Measurements from ENCODE around the gene SHD.

Gene SHD

GRCh38 chr19:4322942-4323665, 44.0 kb downstream of the SHD start:
- DNase-seq (ENCODE audit: low spot score): no peak
- in situ Hi-C loops (cut with MboI; ENCODE audit: low pct_unique_long_range_greater_than_20kb, low sequenced_read_pairs, unreplicated experiment): no loop called here
- TF ChIP-seq, protein P1, sequence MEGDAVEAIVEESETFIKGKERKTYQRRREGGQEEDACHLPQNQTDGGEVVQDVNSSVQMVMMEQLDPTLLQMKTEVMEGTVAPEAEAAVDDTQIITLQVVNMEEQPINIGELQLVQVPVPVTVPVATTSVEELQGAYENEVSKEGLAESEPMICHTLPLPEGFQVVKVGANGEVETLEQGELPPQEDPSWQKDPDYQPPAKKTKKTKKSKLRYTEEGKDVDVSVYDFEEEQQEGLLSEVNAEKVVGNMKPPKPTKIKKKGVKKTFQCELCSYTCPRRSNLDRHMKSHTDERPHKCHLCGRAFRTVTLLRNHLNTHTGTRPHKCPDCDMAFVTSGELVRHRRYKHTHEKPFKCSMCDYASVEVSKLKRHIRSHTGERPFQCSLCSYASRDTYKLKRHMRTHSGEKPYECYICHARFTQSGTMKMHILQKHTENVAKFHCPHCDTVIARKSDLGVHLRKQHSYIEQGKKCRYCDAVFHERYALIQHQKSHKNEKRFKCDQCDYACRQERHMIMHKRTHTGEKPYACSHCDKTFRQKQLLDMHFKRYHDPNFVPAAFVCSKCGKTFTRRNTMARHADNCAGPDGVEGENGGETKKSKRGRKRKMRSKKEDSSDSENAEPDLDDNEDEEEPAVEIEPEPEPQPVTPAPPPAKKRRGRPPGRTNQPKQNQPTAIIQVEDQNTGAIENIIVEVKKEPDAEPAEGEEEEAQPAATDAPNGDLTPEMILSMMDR (IDR thresholded peaks at IDR 0.05; ENCODE audit: extremely low read depth, insufficient read depth, missing control alignments): no peak

DNA sequence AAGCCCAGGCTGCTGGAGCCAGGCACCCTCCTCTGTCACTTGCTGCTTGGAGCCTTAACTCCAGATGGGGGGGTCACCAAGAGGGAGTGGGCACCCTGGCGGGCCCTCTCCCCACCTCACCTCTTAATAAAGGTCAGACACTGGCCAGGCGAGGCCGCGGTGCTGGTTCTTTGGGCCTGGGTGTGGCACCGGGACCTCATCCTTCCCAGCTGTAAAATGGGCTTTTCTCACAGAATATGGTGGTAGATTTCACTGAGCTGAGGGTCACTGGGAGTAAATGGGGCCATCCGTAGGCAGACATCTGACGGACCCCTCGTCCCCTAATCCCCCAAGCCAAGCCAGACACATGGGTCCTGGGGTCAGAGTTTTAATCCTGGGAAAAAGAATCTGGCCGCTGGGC, 44.6 kb downstream of the SHD start:
- in situ Hi-C loops (cut with MboI; ENCODE audit: low pct_unique_long_range_greater_than_20kb, low sequenced_read_pairs, unreplicated experiment): no loop called here

GRCh38 chr19:4324228-4324627, 45.2 kb downstream of the SHD start:
- in situ Hi-C loops (cut with MboI; ENCODE audit: low pct_unique_long_range_greater_than_20kb, low sequenced_read_pairs, unreplicated experiment): no loop called here
- no peak for DNase-seq (ENCODE audit: low spot score)
- TF ChIP-seq, protein P1 (IDR thresholded peaks at IDR 0.05; ENCODE audit: extremely low read depth, insufficient read depth, missing control alignments): no peak

More for the DNA sequence above, 44.6 kb downstream of the SHD start:
- DNase-seq (ENCODE audit: low spot score): no peak
- TF ChIP-seq, protein P1 (IDR thresholded peaks at IDR 0.05; ENCODE audit: extremely low read depth, insufficient read depth, missing control alignments): no peak

GRCh38 chr19:4326215-4326836, 47.3 kb downstream of the SHD start:
- no peak for DNase-seq (ENCODE audit: low spot score)

GRCh38 chr19:4326837-4327251, 47.8 kb downstream of the SHD start:
- TF ChIP-seq, protein P1 (IDR thresholded peaks at IDR 0.05; ENCODE audit: extremely low read depth, insufficient read depth, missing control alignments): no peak
- in situ Hi-C loops (cut with MboI; ENCODE audit: low pct_unique_long_range_greater_than_20kb, low sequenced_read_pairs, unreplicated experiment): no loop called here
- no peak for DNase-seq (ENCODE audit: low spot score)

More at GRCh38 chr19:4326215-4326836, 47.3 kb downstream of the SHD start:
- in situ Hi-C loops (cut with MboI; ENCODE audit: low pct_unique_long_range_greater_than_20kb, low sequenced_read_pairs, unreplicated experiment): no loop called here
- TF ChIP-seq, protein P1 (IDR thresholded peaks at IDR 0.05; ENCODE audit: extremely low read depth, insufficient read depth, missing control alignments): no peak

DNA sequence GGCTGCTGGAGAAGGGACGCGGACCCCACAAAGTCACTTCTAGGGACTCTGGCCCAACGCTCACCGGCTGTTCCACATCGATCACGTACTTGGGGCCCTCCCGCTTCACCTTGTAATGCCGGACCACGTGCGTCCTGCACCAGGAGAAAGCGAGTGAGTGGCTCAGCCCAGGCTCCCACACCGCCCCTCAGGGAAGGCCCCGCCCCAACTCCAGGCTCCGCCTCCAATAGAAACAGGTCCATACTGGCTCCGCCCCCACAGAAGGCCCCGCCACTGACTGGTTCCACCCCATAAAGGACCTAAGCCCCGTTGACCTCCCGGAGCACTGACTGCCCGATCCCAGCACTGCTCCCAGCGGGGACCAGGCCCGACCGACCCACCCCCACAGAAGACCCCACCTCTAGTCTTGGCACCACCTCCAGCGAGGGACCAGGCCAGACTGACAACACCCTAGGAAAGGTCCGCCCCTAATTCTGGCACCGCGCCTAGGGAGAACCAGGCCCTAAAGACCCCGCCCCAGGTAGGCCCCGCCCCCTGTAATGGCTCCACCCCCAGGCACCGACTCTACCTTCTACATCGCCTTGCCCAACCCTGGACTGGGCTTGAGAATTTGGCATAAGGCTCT, 48.3 kb downstream of the SHD start:
- TF ChIP-seq, protein P1 (IDR thresholded peaks at IDR 0.05; ENCODE audit: extremely low read depth, insufficient read depth, missing control alignments): no peak
- in situ Hi-C loops (cut with MboI; ENCODE audit: low pct_unique_long_range_greater_than_20kb, low sequenced_read_pairs, unreplicated experiment): no loop called here
- peak; percentile 68 for DNase-seq (ENCODE audit: low spot score)

Measured in GM13977 (cell line).